HS-27A (cell line): ENCODE data around the gene TRIM41.
"Not testable (repeated sequence)": the region's sequence is repeated elsewhere in the genome, so short reads cannot be mapped to it uniquely, and the experiment has no call there.

ENCODE experiments used
- DNase-seq: peaks from one replicate; pipeline ENCODE4 v3.0.0-alpha.2; 2012; ENCODE audit warnings: low read depth, missing footprints

Gene TRIM41

GRCh38 chr5:181211208-181211607 lies 11.9 kb upstream of the TRIM41 start:
- DNase-seq, result no peak

GRCh38 chr5:181212080-181212479 lies 11.0 kb upstream of the TRIM41 start:
- DNase-seq, result no peak

- no peak for DNase-seq
These were observed 10.1 kb upstream of the TRIM41 start for GRCh38 chr5:181212934-181213333.

GRCh38 chr5:181214249-181214648 lies 8.8 kb upstream of the TRIM41 start:
- DNase-seq, result not testable (repeated sequence)

- DNase-seq, result no peak
These were observed 6.8 kb upstream of the TRIM41 start for GRCh38 chr5:181215997-181216989.

- DNase-seq, result no peak
These were observed 5.8 kb upstream of the TRIM41 start for GRCh38 chr5:181217111-181217802.

- DNase-seq, result no peak
These were observed 5.3 kb upstream of the TRIM41 start for GRCh38 chr5:181217803-181218062.

- DNase-seq, result no peak
These were observed 4.3 kb upstream of the TRIM41 start for GRCh38 chr5:181218795-181219124.

- DNase-seq, result no peak
These were observed 3.6 kb upstream of the TRIM41 start for GRCh38 chr5:181219262-181220177.

GRCh38 chr5:181220178-181220515 lies 2.9 kb upstream of the TRIM41 start:
- DNase-seq, result no peak

- DNase-seq, result no peak
These were observed 1.8 kb upstream of the TRIM41 start for GRCh38 chr5:181221105-181221791.

GRCh38 chr5:181221792-181222629 lies 1.1 kb upstream of the TRIM41 start:
- DNase-seq, result peak; percentile 84

GRCh38 chr5:181222630-181223057 lies 437 bp upstream of the TRIM41 start:
- DNase-seq, result no peak

GRCh38 chr5:181223729-181224389 lies 778 bp downstream of the TRIM41 start:
- no peak for DNase-seq

GRCh38 chr5:181224390-181225229 lies 1.5 kb downstream of the TRIM41 start:
- DNase-seq, result no peak

GRCh38 chr5:181229996-181230395 lies 6.9 kb downstream of the TRIM41 start:
- DNase-seq, result no peak

GRCh38 chr5:181230551-181230950 lies 7.5 kb downstream of the TRIM41 start:
- no peak for DNase-seq

GRCh38 chr5:181231432-181231831 lies 8.4 kb downstream of the TRIM41 start:
- DNase-seq, result no peak

GRCh38 chr5:181232593-181232992 lies 9.5 kb downstream of the TRIM41 start:
- no peak for DNase-seq
